ENCODE measurements around the gene CCDC171. TPM values are rescaled to one million over a fixed set of nuclear protein-coding genes. Genes with fewer than 3 reads are reported as not detected.
A peak's percentile ranks its signal among the peaks of the same experiment; 100 is the strongest.

The CCDC171 gene
- total RNA-seq, 2 experiments from 2014 or later: 10.4 to 18.2 TPM

DNA sequence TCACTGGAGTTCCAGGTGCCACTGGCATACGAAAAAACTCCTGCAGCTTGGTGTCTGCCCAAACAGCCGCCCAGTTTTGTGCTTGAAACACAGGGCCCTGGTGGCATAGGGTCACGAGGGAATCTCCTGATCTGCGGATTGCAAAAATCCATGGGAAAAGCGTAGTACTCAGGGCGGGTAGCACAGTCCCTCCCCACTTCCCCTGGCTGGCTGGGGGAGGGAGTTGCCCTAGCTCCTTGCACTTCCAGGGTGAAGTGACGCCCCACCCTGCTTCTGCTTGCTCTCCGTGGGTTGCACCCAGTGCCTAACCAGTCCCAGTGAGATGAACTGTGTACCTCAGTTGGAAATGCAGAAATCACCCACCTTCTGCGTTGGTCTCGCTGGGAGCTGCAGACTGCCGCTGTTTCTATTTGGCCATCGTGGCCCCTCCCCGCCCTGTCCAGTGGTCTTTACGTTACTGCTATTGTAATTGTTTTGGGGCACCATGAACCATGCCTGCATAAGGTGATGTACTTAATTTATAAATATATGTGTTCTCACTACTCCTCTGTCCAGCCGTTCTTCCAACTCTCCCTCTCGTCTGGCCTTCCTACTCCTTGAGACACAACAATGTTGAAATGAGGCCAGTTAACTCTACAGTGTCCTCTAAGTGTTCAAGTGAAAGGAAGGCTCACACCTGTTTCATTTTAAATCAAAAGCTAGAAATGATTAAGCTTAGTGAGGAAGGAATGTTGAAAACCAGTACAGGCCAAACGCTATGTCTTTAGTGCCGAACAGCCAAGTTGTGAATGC, 65.9 kb downstream of the CCDC171 start:
- Histone ChIP-seq H2AFZ (ENCODE audit: low read length) (no peak overlapping the region), H3K79me2 (ENCODE audit: insufficient read depth, low read depth, low read length) (no peaks in the 10 kb centered on the region), H4K20me1 (ENCODE audit: insufficient read depth, low read length) (no peaks in the 10 kb centered on the region), H3K27ac (ENCODE audit: low read depth, low read length, poor library complexity, severe bottlenecking) (no peak overlapping the region), H3K4me1 (ENCODE audit: insufficient read depth, low read length, poor library complexity, severe bottlenecking) (no peaks in the 10 kb centered on the region), H3K4me2 (ENCODE audit: low read length) (no peak overlapping the region), H3K36me3 (ENCODE audit: insufficient read depth, low read length) (peaks cover 6% of the 10 kb centered on the region; the same call in 1 of the 2 replicates), H3K4me3 (ENCODE audit: low read depth, low read length, poor library complexity, severe bottlenecking) (no peak overlapping the region), H3K9me3 (ENCODE audit: low read length) (no peaks in the 10 kb centered on the region), H3K9me2 (ENCODE audit: insufficient read depth, low read length) (no peaks in the 10 kb centered on the region)
- ChIA-PET POLR2A (no interaction called here), CTCF (ENCODE audit: unreplicated experiment) (no interaction called here)
- intact Hi-C loops (cut with micrococcal nuclease; ENCODE audit: unreplicated experiment): no loop called here
- BruUV-seq (replicated peaks): no TSS peak
- DNase-seq (ENCODE audit: low spot score): no peak
- no peak for TF ChIP-seq CTCF (conservative IDR thresholded peaks at IDR 0.05; ENCODE audit: low read length)
- no peak for TF ChIP-seq EZH2phosphoT487 (IDR thresholded peaks at IDR 0.05; ENCODE audit: borderline replicate concordance, low read depth, low read length)

- Histone ChIP-seq H3K36me3 (ENCODE audit: insufficient read depth, low read length) (peaks cover 3% of the 10 kb centered on the region; the same call in 1 of the 2 replicates), H3K27ac (ENCODE audit: low read depth, low read length, poor library complexity, severe bottlenecking) (no peak overlapping the region), H4K20me1 (ENCODE audit: insufficient read depth, low read length) (no peaks in the 10 kb centered on the region), H2AFZ (ENCODE audit: low read length) (no peak overlapping the region), H3K9me3 (ENCODE audit: low read length) (no peaks in the 10 kb centered on the region), H3K9me2 (ENCODE audit: insufficient read depth, low read length) (no peaks in the 10 kb centered on the region), H3K4me2 (ENCODE audit: low read length) (no peak overlapping the region), H3K79me2 (ENCODE audit: insufficient read depth, low read depth, low read length) (no peaks in the 10 kb centered on the region), H3K4me1 (ENCODE audit: insufficient read depth, low read length, poor library complexity, severe bottlenecking) (no peaks in the 10 kb centered on the region), H3K4me3 (ENCODE audit: low read depth, low read length, poor library complexity, severe bottlenecking) (no peak overlapping the region)
- ChIA-PET CTCF (ENCODE audit: unreplicated experiment) (no interaction called here), POLR2A (interaction anchor here (0.6 to 1.0 kb wide), 6 partner anchors 16 to 409 kb away, joined by 3 to 5 read pairs (median 3); partner anchors contain the start of genes CCDC171 and SNAPC3)
- no peak for TF ChIP-seq EZH2phosphoT487 (IDR thresholded peaks at IDR 0.05; ENCODE audit: borderline replicate concordance, low read depth, low read length)
- TF ChIP-seq CTCF (conservative IDR thresholded peaks at IDR 0.05; ENCODE audit: low read length): peak; percentile 80
- intact Hi-C loops (cut with micrococcal nuclease; ENCODE audit: unreplicated experiment): no loop called here
- peak; percentile 18 for DNase-seq (ENCODE audit: low spot score)
- BruUV-seq (replicated peaks): no TSS peak
Observed at GRCh38 chr9:15622318-15622971, 69.6 kb downstream of the CCDC171 start.

GRCh38 chr9:15635752-15636151, 82.9 kb downstream of the CCDC171 start:
- POLR2A ChIA-PET: no interaction called here
- no TSS peak for BruUV-seq (replicated peaks)
- H3K9me3 ChIP-seq (ENCODE audit: low read length): no peaks in the 10 kb centered on the region
- no peaks in the 10 kb centered on the region for H3K4me1 ChIP-seq (ENCODE audit: insufficient read depth, low read length, poor library complexity, severe bottlenecking)
- no peaks in the 10 kb centered on the region for H3K9me2 ChIP-seq (ENCODE audit: insufficient read depth, low read length)
- H3K36me3 ChIP-seq (ENCODE audit: insufficient read depth, low read length): no peaks in the 10 kb centered on the region
- H4K20me1 ChIP-seq (ENCODE audit: insufficient read depth, low read length): no peaks in the 10 kb centered on the region
- H3K79me2 ChIP-seq (ENCODE audit: insufficient read depth, low read depth, low read length): no peaks in the 10 kb centered on the region
- intact Hi-C loops (cut with micrococcal nuclease; ENCODE audit: unreplicated experiment): loop anchor here (5.0 kb wide), 1 partner anchor 423 kb away; no protein-coding TSS in a partner anchor
- no peak overlapping the region for H2AFZ ChIP-seq (ENCODE audit: low read length)
- DNase-seq (ENCODE audit: low spot score): no peak
- no peak overlapping the region for H3K4me2 ChIP-seq (ENCODE audit: low read length)
- H3K4me3 ChIP-seq (ENCODE audit: low read depth, low read length, poor library complexity, severe bottlenecking): no peak overlapping the region
- CTCF ChIA-PET (ENCODE audit: unreplicated experiment): no interaction called here
- TF ChIP-seq EZH2phosphoT487 (IDR thresholded peaks at IDR 0.05; ENCODE audit: borderline replicate concordance, low read depth, low read length): no peak
- no peak for TF ChIP-seq CTCF (conservative IDR thresholded peaks at IDR 0.05; ENCODE audit: low read length)
- H3K27ac ChIP-seq (ENCODE audit: low read depth, low read length, poor library complexity, severe bottlenecking): no peak overlapping the region
